Measurements from ENCODE around the gene SLC16A10. TPM values are rescaled to one million over a fixed set of nuclear protein-coding genes. Genes with fewer than 3 reads are reported as not detected.
A peak's percentile ranks its signal among the peaks of the same experiment; 100 is the strongest.

The SLC16A10 gene
- total RNA-seq, 3 donors from 2014 or later = 1.4 to 6.0 (median 3.8) TPM

GRCh38 chr6:111220383-111221031 is 133.2 kb downstream of the SLC16A10 start:
- ATAC-seq = peak; percentile 26
- Histone ChIP-seq H3K9me3 (no peaks in the 10 kb centered on the region), H3K4me3 (no peak overlapping the region), H3K4me1 (ENCODE audit: low read depth) (no peaks in the 10 kb centered on the region), H3K36me3 (ENCODE audit: low read depth) (no peaks in the 10 kb centered on the region)
- intact Hi-C loops (cut with DNase I, micrococcal nuclease) = no loop called here
- DNase-seq = no peak
- no peak for TF ChIP-seq CTCF (IDR thresholded peaks at IDR 0.05)

GRCh38 chr6:111221804-111222203 is 134.5 kb downstream of the SLC16A10 start:
- Histone ChIP-seq H3K36me3 (ENCODE audit: low read depth) (no peaks in the 10 kb centered on the region), H3K4me1 (ENCODE audit: low read depth) (no peaks in the 10 kb centered on the region), H3K4me3 (no peak overlapping the region), H3K9me3 (no peaks in the 10 kb centered on the region)
- intact Hi-C loops (cut with DNase I, micrococcal nuclease) = no loop called here
- ATAC-seq = no peak
- TF ChIP-seq CTCF (IDR thresholded peaks at IDR 0.05) = no peak
- no peak for DNase-seq

- TF ChIP-seq CTCF (IDR thresholded peaks at IDR 0.05) = no peak
- H3K4me3 ChIP-seq = no peak overlapping the region
- DNase-seq = no peak
- ATAC-seq = no peak
- H3K9me3 ChIP-seq = no peaks in the 10 kb centered on the region
- no peaks in the 10 kb centered on the region for H3K36me3 ChIP-seq (ENCODE audit: low read depth)
- intact Hi-C loops (cut with DNase I, micrococcal nuclease) = no loop called here
- H3K4me1 ChIP-seq (ENCODE audit: low read depth) = no peaks in the 10 kb centered on the region
Observed at GRCh38 chr6:111222341-111222740, 135.0 kb downstream of the SLC16A10 start.

GRCh38 chr6:111228094-111228493 is 140.8 kb downstream of the SLC16A10 start:
- TF ChIP-seq CTCF (IDR thresholded peaks at IDR 0.05) = no peak
- intact Hi-C loops (cut with DNase I, micrococcal nuclease) = no loop called here
- H3K36me3 ChIP-seq (ENCODE audit: low read depth) = no peaks in the 10 kb centered on the region
- no peaks in the 10 kb centered on the region for H3K4me1 ChIP-seq (ENCODE audit: low read depth)
- H3K4me3 ChIP-seq = no peak overlapping the region
- no peaks in the 10 kb centered on the region for H3K9me3 ChIP-seq
- no peak for DNase-seq
- ATAC-seq = no peak

- H3K4me1 ChIP-seq (ENCODE audit: low read depth) = no peaks in the 10 kb centered on the region
Observed at GRCh38 chr6:111230351-111231089, 143.2 kb downstream of the SLC16A10 start.

More at GRCh38 chr6:111230351-111231089, 143.2 kb downstream of the SLC16A10 start:
- intact Hi-C loops (cut with DNase I, micrococcal nuclease) = no loop called here
- DNase-seq (no peak), ATAC-seq (no peak)
- H3K36me3 ChIP-seq (ENCODE audit: low read depth) = no peaks in the 10 kb centered on the region
- no peak for TF ChIP-seq CTCF (IDR thresholded peaks at IDR 0.05)
- H3K9me3 ChIP-seq = no peaks in the 10 kb centered on the region
- H3K4me3 ChIP-seq = no peak overlapping the region
